Non-pigmented ciliary epithelial cell (primary cell): ENCODE data around the gene COL5A1.

Experiments used
- DNase-seq: peaks from one replicate; pipeline ENCODE4 v3.0.0-alpha.2; 2010; ENCODE audit warnings: low read depth

Gene COL5A1

DNA sequence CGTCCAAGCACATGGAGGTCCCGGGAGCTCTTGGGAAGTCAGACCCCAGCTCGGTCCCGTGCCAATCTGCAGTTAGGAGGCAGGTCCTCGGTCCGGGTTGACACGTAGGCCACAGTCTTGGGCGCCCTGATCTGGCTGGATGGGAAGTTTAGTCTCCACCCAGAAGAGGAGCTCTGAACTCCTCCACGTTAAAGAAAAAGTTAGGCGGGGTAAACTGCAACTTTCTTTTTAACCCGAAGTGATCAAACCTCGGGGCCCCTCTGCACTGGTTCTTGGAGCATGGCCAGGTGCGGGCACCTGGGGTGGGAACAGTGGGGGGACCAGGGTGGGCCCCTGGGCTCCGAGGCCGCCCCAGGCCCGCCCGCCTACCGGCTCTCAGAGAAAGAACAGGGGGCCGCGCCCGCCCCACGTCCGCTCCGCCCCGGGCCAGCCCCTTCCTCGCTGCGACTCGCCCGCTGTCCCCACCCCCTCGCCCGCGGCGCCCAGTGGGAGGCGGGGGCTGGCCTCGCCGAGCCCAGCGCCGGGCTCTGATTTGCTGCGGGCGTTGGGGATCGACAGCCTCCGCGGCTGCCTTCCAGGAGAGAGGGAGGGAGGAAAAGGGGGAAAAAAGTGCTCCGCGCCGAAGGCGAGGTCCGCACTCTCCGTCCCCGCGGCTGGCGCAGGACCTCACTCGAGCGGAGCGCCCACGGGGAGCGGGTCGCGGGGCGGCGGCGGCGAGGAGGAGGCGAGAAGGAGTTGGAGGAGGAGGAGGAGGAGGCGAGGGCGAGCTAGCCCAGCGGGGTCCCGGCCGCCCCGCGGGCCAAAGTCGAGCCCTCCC, at the start of gene COL5A1:
Gene COL5A1, plus strand, starts transcription at position 631 of the 817 bp plus-strand sequence. CDS start 385 bp downstream, outside the sequence.
- DNase-seq: no peak

DNA sequence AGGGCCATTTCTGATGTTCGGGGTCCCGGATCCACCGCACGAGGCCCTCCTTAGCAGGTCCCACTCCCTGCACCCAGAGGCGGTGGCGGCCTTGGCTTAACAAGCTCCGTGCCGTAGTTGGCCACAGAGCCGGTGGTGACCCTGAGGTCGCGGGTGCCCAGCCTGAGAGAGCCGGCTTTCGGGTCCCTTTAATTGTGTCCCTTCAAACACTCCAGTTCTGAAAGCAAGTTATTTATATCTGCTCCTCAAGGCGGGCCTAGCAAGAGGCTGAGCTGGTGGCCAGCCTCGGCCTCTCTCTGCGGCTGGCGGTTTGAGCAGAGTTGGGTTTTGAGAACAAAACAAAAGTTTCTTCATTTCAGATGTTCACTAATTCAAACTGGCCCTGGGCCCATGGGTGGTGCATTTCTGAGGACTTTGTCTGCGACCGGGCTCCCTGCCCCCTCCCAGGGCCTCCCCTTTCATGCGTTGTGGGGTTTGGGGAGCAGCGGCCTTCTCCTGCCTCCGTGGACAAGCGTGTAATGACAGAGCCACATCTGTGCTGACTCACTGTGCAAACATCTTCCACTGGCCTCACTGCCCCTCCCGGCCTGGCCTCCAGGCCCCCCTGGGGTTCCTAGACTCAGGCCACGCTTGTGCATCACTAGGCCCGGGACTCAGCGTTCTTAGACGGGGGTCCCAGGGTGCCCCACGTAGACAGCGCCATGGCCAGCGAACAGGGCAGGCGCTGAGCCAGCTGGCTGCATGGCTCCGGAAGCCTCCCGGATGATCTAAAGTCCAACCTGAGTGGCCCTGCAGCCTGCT, 49.4 kb upstream of the COL5A1 start:
- peak; percentile 44 for DNase-seq

DNA sequence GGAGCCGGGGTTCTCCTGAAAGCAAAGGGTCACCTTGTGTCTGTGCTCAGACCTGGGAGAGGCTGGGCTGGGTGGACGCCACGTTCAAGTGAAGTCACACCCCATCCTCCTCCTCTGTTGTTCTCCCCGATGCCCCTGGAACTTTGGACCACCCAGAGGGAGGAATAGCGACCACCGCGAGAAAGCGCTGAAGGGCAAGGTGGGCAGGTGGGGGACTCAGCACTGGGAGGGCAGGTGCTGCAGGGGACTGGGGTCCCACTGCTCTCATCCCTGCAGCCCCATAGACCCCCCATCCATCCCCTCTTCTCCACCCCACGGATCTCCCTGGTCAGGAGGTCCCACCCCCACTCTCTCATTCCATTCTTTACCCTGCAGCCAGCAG, 48.8 kb upstream of the COL5A1 start:
- no peak for DNase-seq

DNA sequence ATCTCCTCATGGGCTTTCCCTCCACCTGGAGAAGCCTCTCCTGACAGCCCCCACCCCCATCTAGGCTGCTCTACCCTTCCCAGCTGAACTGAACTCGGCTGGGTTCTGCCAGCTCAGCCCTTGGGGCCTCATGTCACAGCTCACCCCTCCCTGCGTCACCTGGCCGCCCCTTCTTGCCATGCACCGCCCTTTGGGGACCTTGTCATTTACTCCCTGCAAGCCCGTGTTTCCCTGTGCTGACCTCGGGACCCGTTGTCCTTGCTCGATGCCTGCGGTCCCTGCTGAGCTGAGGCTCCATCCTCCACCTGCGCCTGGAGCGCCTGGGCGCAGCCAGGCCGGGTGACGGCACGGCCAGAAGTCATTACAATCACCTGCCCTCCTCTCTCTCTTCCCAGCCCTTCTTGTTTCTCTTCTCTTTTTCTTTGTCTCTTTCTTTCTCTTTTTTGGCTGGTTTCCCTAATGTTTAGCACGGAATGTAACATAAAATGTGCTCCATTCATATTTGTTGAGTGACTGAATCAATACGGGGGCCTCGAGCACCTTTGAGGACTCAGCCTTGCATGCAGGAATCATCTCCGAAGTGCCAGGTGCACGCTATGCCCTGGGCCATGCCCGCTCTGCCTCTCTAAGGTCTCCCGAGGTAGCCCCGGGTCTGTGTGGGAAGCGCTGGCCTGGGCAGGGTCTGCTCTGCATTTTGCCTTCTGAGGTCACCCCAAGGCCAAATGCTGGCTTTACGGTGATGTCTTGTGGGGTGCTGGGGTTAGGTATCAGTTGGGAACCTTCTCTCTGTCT, 48.1 kb upstream of the COL5A1 start:
- no peak for DNase-seq

DNA sequence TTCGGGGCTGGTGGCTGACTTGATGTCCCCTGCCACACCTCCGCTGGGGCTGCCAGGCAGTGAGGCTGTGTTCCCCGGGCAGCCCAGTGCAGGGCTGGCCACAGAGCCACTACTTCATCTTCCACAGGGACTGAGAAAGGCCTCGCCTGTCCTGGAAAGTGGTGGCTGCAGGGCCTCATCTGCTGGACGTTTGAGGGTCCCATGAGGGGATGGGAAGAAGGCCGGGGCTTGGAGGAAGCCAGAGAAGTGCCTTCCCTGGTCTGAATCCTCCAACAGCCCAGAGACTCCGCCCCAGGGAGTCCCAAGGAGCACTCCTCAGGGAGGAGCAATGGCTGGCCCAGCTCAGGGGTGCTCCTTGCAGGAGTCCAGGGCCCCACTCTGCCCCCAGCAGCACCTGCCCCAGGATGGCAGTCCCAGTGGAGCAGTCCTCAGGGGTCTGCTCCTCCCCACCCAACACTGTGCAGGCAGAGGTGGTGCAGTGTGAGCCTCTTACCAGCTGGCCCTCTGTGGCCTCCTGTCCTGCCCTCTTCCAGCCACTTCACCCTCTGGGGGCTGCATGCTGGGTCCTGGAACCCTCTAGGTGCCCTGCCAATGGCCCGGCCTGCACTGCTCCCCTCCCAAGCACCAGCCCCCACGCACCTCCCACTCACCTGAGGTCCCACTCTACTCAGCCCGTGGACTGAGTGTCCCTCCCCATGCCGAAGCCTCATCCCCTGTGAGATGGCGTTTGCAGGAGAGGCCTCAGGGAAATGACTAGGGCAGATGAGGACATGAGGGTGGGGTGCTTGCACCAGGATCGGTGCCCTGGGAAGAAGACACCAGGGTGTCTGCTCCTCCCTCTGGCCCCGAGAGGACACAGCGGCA, 47.3 kb upstream of the COL5A1 start:
- DNase-seq: no peak

DNA sequence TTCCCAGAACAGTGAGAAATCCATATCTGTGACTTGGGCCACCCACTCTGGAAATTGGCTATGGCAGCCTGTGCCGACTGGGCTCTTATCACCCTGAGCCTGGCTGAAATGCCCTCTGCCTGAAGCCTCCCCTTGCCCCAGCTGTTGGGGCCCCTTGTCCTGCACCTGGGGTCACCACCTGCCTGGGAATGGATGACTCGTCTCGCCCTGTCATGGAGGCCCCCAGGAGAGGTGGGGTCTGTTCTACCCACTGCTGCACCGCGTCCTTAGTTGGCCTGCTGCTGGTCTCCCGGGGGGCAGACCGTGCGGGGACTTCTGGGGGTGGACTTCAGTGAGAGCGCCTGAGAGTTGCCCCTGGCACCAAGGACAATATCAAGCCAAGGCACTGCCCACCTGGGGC, 46.6 kb upstream of the COL5A1 start:
- no peak for DNase-seq

DNA sequence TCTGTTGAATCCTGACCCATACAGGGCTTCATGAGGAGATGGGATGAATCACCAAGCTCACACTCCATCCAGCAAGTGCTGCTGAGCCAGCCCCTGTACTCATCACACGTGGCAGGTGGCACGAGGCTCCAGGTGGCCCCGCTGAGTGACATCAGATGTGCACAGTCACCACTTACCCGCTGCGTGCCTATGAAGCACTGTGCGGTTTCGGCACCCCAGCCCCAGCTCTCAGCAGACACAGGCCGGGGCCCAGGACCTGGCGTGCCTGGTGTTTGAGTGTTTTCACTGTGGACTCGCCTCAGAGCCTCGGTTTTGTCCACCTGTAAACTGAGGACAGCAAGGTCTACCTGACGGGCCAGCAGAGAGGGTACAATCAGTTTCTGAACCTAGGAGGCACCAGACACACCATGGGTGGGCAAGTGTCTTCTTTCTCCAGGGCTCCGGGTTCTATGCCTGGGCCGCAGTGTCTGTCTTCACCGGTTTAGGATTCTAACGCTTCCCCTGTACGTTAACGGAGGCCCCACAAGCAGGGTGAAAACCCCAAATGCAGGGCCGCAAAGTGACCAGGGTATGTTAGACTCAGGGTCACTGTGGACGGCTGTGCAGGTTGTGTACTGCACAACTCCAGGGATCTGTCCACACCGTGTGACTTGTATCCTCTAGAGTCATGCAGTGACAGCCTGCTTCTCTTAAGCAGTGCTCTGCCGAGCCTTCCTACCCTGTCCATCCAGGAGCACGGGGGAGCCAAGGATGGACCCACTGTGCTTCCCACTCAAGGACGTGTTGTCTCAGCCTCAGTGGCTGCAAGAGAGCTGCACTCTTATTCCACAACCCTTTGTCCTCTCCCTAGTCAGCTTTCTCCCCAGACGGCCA, 44.3 kb upstream of the COL5A1 start:
- DNase-seq: no peak

DNA sequence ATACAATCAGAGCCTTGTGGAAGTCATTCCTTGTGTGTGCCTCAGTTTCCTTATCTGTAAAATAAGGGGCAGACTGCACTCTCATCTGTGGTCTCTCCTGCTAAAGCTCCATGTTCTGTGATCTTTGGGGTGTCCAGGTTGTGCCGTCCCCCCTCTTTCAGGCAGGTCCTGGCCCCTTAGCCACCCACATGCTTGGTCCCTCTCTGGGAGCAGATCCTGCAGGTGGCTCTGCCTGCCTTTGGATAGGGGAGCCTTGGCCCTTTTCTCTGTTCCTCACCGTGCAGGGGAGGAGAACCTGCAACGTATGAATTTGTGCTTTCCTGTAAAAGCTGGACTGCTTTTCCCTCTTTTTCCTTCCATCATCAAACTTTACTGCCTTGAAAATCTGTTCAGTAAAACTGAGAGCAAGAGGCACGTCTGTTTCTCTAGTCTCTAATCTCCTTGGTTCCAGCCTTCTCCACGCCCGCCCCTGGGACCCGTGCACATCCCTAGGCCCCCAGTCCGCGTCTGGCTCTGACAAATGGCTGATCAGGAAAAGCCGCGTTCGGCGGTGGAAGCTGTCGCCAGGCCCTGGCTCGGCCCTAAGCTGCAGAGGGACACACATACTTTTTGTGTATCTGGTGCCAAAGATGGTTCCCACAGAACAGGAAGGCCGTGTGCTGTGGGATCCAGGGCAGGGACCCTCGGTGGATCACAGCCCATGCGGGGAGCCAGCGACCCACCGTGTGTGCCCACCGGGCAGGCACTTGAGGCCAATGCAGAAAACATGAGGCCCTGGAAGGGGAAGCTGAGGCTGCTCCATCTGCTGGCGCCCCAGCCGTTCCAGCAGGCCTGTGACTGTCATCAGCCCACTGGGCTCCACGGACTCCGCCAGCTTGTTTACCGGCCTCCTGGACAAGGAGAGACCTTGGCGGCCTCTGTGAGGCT, 43.4 kb upstream of the COL5A1 start:
- no peak for DNase-seq

DNA sequence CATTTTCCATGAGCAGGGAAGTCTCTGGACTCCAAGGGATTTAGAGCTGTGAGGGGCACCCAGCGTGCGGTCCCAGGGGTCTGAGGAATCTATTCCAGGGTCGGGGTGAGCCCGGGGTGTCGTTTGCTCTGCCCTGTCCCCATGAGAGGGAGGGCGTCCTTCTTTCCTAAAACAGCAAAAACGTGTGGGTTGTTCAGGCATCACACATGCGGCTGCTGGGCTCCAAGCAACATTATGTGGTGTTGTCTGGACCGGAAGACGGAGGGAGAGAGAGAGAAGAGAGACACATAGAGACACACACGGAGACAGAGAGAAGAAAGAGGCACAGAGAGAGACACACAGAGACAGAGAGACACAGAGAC, 42.7 kb upstream of the COL5A1 start:
- DNase-seq: no peak

DNA sequence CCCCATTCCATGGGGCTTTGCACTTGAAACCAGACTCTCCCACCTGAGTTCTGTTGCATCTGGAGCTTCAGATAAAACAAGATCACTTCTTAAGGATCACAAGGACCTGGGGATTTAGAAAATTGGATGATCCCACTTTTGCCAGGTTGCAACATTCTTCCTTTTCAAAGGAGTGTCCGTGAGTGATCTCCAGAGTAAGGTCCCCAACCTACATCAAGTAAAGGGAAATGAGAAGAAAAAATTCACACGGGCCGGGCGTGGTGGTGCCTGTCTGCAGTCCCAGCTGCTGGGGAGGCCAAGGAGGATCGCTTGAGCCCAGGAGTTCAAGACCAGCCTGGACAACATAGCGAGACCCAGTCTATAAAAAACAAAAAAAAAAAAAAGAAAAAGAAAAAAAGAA, 41.2 kb upstream of the COL5A1 start:
- no peak for DNase-seq

DNA sequence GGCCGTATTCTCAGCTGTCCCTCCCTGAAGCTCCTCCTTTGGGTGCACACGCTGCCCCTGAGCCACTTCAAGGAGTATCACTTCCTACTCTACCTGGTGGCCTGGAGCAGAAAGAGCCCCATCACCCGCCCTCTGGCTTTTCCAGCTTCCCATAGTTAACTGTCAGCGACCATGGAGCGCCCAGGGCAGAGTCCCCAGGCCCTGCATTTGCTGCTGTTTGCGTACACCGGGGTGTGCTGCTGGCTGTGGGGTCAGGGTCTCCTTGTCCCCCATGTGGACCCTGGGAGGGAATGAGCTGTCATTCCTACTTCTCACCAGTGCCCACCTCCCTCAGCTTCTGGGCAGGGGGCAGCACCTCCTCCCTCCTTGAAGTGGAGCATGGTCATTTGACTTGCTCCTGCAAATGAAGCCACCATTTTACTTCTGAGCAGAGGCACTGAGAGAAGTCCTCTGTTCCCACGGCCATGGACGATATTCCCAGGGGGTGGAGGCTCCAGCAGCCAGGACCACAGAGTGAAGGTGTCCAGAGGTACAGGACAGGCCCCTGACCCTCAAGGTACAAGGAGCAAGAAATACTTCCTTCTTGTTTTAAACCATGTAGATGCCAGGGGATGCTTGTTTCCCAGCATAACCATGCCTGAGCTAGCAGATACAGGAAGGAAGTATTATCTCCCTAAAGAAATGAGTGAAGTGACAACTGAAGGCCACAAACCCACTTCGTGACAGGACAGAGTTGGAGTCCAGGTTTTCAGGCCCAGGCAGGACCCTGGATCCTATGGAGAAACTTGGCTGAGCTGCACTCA, 40.6 kb upstream of the COL5A1 start:
- DNase-seq: no peak

DNA sequence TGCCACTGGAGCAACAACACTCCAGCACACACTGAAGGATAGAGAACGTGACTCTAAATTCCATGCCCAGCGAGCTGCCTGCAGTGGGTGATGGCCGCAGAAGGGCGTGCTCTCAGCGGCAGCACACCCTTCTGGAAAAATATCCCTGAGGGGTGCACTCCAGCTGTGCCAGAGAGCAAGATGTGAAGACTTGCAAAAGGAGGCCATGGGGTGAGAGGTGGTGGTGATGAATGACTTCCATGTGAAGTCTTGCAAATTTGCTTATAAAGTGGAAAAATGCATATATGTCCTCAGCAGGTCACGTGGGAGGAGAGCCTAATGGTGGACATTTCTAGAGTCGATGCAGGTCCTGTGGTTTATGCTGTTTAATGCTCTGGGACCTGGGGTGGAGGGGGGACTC, 39.8 kb upstream of the COL5A1 start:
- no peak for DNase-seq

DNA sequence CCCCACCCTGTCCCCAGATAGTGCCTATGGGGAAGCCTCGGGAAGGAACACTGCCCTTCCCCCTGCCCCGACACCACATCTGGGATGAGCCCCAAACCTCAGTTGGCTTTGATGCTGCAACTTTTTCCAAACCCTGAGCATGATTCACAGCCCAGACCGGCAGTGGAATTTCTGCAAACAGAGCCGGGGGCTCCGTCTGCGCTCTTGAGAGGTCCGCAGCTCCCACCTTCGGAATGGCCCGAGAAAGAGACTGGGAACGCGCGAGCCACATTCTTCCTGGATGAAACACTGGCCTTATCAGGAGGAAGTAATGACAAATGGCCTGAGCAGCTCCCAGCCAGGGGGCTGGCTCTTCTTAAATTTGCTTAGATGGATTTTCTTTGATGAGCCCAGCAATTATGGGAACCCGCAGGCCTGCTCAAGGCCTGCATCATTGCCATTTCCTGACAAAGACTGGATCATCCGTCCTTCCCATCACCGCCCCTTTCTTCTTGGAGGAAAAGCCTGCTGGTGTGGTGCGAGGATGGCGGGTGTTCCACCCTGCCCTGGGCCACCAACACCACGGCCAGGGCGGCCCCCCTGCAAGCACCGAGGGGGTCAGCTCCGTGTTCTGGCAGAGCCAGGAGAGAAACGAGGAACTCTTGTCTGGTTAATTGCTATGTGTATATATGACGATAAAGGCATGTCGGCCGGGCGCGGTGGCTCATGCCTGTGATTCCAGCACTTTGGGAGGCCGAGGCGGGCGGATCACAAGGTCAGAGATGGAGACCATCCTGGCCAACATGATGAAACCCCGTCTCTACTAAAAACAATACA, 38.8 kb upstream of the COL5A1 start:
- peak; percentile 99 for DNase-seq

DNA sequence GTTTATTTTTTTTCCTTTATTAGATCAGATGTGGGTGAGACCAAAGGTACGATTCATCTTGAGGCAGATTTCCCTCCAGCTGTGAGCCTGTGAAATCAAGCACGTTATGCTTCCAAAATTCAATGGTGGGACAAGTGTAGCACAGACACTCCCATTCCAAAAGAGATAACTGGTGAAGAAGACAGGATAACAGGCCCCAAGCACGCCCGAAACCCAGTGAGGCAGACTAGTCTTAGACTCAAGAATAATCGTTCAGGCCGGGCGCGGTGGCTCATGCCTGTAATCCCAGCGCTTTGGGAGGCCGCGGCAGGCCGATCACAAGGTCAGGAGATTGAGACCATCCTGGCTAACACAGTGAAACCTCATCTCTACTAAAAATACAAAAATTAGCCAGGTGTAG, 36.8 kb upstream of the COL5A1 start:
- DNase-seq: no peak

DNA sequence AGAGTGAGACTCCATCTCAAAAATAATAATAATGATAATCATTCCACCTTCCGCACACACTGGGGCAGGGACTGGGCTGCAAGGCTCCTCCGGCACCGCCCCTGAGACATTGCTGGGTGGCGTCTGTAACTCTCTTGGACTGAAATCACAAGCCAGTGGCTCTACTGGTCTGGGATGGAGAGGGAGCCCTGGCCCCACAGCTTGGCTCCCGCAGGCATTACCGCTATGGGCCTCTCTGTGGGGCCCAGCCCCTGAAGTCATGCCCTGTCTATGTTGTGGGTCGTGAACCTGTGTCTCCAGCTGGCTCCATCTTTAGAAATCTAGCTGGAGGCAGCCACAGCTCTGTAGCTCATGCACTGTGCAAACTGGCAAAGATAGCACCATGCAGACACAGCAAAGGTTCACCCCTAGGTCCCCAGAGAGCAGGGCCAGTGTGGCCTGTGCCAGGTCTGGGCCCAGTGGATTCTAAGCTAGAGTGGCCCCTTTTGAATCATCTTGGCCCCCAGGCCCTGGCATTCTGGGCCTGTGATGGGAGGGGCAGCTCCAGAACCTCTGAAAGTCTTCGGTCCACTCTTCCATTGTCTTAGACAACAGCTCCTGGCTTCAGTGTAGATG, 36.1 kb upstream of the COL5A1 start:
- DNase-seq: no peak

DNA sequence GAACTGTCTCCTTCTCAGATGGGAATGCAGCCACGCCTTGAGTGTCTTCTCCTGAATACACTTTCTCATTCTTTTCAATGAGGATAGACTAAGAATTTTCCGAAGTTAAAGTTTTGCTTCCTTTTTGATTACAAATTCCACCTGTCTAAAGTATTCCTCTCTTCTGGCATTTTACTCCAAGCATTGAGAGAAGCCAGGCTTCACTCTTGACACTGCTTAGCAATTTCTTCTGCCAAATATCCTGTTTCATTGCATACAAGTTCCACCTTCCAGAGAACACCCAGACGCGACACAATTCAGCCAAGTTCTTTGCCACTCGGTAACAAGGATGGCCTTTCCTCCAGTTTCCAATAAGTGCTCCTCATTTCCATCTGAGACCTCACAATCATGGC, 35.6 kb upstream of the COL5A1 start:
- no peak for DNase-seq

DNA sequence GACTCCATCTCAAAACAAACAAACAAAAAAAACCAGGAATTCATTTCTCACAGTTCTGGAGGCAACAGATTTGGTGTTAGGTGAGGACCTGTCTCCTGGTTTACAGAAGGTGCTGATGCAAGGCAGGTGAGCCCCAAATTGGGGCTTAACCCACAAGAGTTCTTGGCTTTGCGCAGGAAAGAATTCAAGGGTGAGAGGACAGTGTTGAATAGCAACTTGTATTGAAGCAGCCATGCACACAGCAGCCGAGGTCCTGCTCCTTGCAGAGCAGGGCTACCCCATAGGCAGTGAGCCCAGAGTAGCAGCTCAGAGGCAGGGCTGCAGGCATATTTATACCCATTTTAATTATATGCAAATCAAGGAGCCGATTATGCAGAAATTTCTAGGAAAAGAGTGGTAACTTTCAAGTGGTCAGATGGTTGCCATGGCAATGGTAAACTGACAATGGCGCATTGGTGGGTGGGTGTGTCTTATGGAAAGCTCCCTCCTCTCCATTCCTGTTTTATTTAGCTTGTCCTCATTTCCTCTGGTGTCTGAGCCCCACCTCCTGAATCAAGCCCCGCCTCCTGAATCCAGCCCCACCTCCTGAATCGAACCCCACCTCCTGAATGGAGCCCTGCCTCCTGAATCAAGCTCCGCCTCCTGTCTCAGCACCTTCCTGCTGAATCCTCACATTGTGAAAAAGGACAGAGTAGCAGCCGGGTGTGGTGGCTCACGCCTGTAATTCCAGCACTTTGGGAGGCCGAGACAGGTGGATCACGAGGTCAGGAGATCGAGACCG, 34.5 kb upstream of the COL5A1 start:
- no peak for DNase-seq
